Measurements from ENCODE around the gene HDGFL3. TPM values are rescaled to one million over a fixed set of nuclear protein-coding genes. Genes with fewer than 3 reads are reported as not detected.

The HDGFL3 gene
- total and polyA plus RNA-seq, 9 of the 15 experiments (the other 6 are each of a cell fraction or from before 2014, with no cell fraction given) = 6.7 to 42.0 (median 31.4) TPM

- TF ChIP-seq SNIP1 (IDR thresholded peaks at IDR 0.05; ENCODE audit: low read depth) (no peak), THAP7 (CRISPR knock-in tag; IDR thresholded peaks at IDR 0.05) (0 out of 2 replicates have a peak, but pooled peaks have one; percentile 48), ZNF184 (CRISPR knock-in tag; IDR thresholded peaks at IDR 0.05) (no peak), ETV5 (CRISPR knock-in tag; IDR thresholded peaks at IDR 0.05; ENCODE audit: low read depth) (no peak), POLR2G (IDR thresholded peaks at IDR 0.05; ENCODE audit: low read depth, low read length) (peak; percentile 80), KDM4B (IDR thresholded peaks at IDR 0.05; ENCODE audit: borderline replicate concordance in 2 of 2, low read depth in 1 of 2) (no peak), POLR2AphosphoS2 (IDR thresholded peaks at IDR 0.05; ENCODE audit: low read length) (no peak), ZNF445 (CRISPR knock-in tag; IDR thresholded peaks at IDR 0.05; ENCODE audit: low read depth) (no peak), STAG1 (CRISPR knock-in tag; IDR thresholded peaks at IDR 0.05; ENCODE audit: borderline replicate concordance) (no peak), CGGBP1 (CRISPR knock-in tag; IDR thresholded peaks at IDR 0.05) (no peak), ZNF24 (IDR thresholded peaks at IDR 0.05) (peak; percentile 37; the same call in 1 of the 2 replicates), BRF1 (IDR thresholded peaks at IDR 0.05; ENCODE audit: borderline replicate concordance, extremely low read depth, insufficient read length) (no peak), POLR2B (IDR thresholded peaks at IDR 0.05; ENCODE audit: low read depth, partially characterized antibody) (no peak), SPI1 (IDR thresholded peaks at IDR 0.05; ENCODE audit: borderline replicate concordance, low read depth, low read length) (no peak), HNRNPL (IDR thresholded peaks at IDR 0.05; ENCODE audit: low read depth, low read length) (peak; percentile 56; the same call in 1 of the 2 replicates), FOXK1 (CRISPR knock-in tag; IDR thresholded peaks at IDR 0.05; ENCODE audit: borderline replicate concordance) (no peak), YBX1 (IDR thresholded peaks at IDR 0.05) (no peak), TCFL5 (CRISPR knock-in tag; conservative IDR thresholded peaks at IDR 0.05) (no peak), CXXC5 (CRISPR knock-in tag; IDR thresholded peaks at IDR 0.05) (peak; percentile 69), TGIF2 (CRISPR knock-in tag; IDR thresholded peaks at IDR 0.05) (no peak), NRF1 (conservative IDR thresholded peaks at IDR 0.05 in 1 of 2, IDR thresholded peaks at IDR 0.05 in 1 of 2) (peak in 1 of 2 experiments; percentile 55; a peak in 2 of 4 replicates), ZFX (CRISPR knock-in tag; IDR thresholded peaks at IDR 0.05) (peak; percentile 30; the same call in 1 of the 2 replicates), CCNT2 (IDR thresholded peaks at IDR 0.05; ENCODE audit: borderline replicate concordance, extremely low read depth, insufficient read length, low read depth, low read length) (peak; percentile 46)
- TF ChIP-seq, protein P1, sequence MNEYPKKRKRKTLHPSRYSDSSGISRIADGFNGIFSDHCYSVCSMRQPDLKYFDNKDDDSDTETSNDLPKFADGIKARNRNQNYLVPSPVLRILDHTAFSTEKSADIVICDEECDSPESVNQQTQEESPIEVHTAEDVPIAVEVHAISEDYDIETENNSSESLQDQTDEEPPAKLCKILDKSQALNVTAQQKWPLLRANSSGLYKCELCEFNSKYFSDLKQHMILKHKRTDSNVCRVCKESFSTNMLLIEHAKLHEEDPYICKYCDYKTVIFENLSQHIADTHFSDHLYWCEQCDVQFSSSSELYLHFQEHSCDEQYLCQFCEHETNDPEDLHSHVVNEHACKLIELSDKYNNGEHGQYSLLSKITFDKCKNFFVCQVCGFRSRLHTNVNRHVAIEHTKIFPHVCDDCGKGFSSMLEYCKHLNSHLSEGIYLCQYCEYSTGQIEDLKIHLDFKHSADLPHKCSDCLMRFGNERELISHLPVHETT (CRISPR knock-in tag; conservative IDR thresholded peaks at IDR 0.05 in 1 of 2, IDR thresholded peaks at IDR 0.05 in 1 of 2) = 0 out of 4 replicates have a peak, but pooled peaks of 1 of the 2 experiments have one; percentile 20
These were observed 100.4 kb downstream of the HDGFL3 start, which contains the start of gene TM6SF1 (continued) for GRCh38 chr15:83106994-83107840.
